Aorta (tissue), 5 donors: ENCODE data around the gene KLHL25. TPM values are rescaled to one million over a fixed set of nuclear protein-coding genes. Genes with fewer than 3 reads are reported as not detected.
"Not testable (repeated sequence)": the region's sequence is repeated elsewhere in the genome, so short reads cannot be mapped to it uniquely, and the experiment has no call there.

ENCODE experiments used
- ATAC-seq: fragments of 200-7000 bp; cut with Tn5 transposase; one replicate; pipeline ENCODE4 v1.9.1; 2022; ENCODE audit warnings: moderate library complexity; ENCODE audit not compliant: low FRiP score
- DNase-seq, 2 donors: peaks; one replicate each; pipeline ENCODE4 v3.0.0-alpha.2; 2020
- H3K27ac ChIP-seq, 2 donors: one replicate each; pipeline ENCODE4 v1.5.1; 2013; ENCODE audit warnings: low read length in 2 of 2, mild to moderate bottlenecking in 2 of 2, moderate library complexity in 2 of 2, control low read depth in 1 of 2, inconsistent platforms in 1 of 2, low read depth in 1 of 2
- H3K27me3 ChIP-seq, 2 donors: one replicate each; pipeline ENCODE4 v1.6.1; 2013; ENCODE audit warnings: control low read depth in 1 of 2, low read length in 1 of 2, mild to moderate bottlenecking in 1 of 2, moderate library complexity in 1 of 2; ENCODE audit not compliant: insufficient read depth in 2 of 2, control insufficient read depth in 1 of 2
- H3K36me3 ChIP-seq, 2 donors: one replicate each; pipeline ENCODE4 v1.6.1; 2013; ENCODE audit warnings: control low read depth in 1 of 2, low read length in 1 of 2, mild to moderate bottlenecking in 1 of 2; ENCODE audit not compliant: insufficient read depth in 2 of 2, control insufficient read depth in 1 of 2
- H3K4me1 ChIP-seq, 2 donors: one replicate each; pipeline ENCODE4 v1.6.1; 2013; ENCODE audit warnings: low read length in 2 of 2, control low read depth in 1 of 2, mild to moderate bottlenecking in 1 of 2, moderate library complexity in 1 of 2; ENCODE audit not compliant: insufficient read depth in 2 of 2, control insufficient read depth in 1 of 2
- H3K4me3 ChIP-seq, 2 donors: one replicate each; pipeline ENCODE4 v1.5.1; 2013; ENCODE audit warnings: low read length in 2 of 2, control low read depth in 1 of 2, mild to moderate bottlenecking in 1 of 2
- H3K9me3 ChIP-seq: one replicate; pipeline ENCODE4 v1.6.1; 2013; ENCODE audit warnings: mild to moderate bottlenecking, low read length; ENCODE audit not compliant: control insufficient read depth
- WGBS, 2 donors: extraction: QIAGEN DNeasy Blood & Tissue Kit; methylation state at CpG; one replicate each; pipeline ENCODE4 v1.1.7; 2013; 5-methylcytosine and 5-hydroxymethylcytosine counted together
- intact Hi-C, 2 donors: fragments of 100-400 bp; cut with DNase I; formaldehyde crosslinking; loops; one replicate each; pipeline versions ENCODE4 v1.14.2 to v1.15.0; 2022
- polyA plus RNA-seq, 2 donors: library from polyadenylated mRNA; stranded (reverse); fragments of 200-250 nt; gene quantifications; one replicate each; pipeline ENCODE4 v1.2.3, GENCODE V29; 2013
- total RNA-seq, 2 donors: library from RNA; stranded (reverse); fragmentation: NEBNext Ultra II Directional; extraction: Animal tissue kit (Norgen Biotek cat#: 25700); gene quantifications; one replicate each; pipeline ENCODE4 v1.2.1, GENCODE V29; 2021
- donor health status: healthy with polysubstance abuse.
- donor health status: Bipolar disorder and iron deficiency.
- donor health status: DM: no; HTN: no; CAD: no.
- donor health status: DM: no; HTN: no; CAD: no.
- donor health status: DM: yes; HTN: yes; CAD: no.

Gene KLHL25
- total and polyA plus RNA-seq, 4 donors: 1.8 to 9.2 (median 5.6) TPM

DNA sequence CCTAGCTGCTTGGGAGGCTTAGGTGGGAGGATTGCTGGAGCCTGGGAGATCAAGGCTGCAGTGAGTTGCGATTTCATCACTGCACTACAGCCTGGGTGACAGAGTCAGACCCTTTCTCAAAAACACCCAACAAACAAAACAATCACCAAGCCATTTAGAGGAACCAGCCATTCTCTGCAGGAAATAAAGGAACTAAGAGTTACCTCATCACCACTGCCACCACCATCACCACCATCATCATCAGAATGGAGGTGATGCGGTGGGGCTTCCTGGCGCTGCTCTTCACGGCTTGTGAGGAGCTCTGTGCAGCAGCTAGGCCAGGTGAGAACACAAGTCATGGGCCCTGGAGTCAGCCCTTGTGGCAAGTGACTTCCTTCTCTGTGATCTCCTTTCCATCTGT lies 37.7 kb upstream of the KLHL25 start:
- WGBS, 2 donors: 93% methylated on average over 4 of the region's 4 CpGs
- ATAC-seq: no peak
- no peaks in the 10 kb centered on the region for H3K4me1 ChIP-seq
- intact Hi-C loops: loop anchor here (5.0 to 10.0 kb wide), 4 partner anchors 100 to 535 kb away; no protein-coding TSS in a partner anchor
- H3K27me3 ChIP-seq: no peaks in the 10 kb centered on the region
- DNase-seq: no peak
- H3K4me3 ChIP-seq: no peak overlapping the region
- H3K9me3 ChIP-seq: no peaks in the 10 kb centered on the region
- no peaks in the 10 kb centered on the region for H3K36me3 ChIP-seq
- no peak overlapping the region for H3K27ac ChIP-seq

DNA sequence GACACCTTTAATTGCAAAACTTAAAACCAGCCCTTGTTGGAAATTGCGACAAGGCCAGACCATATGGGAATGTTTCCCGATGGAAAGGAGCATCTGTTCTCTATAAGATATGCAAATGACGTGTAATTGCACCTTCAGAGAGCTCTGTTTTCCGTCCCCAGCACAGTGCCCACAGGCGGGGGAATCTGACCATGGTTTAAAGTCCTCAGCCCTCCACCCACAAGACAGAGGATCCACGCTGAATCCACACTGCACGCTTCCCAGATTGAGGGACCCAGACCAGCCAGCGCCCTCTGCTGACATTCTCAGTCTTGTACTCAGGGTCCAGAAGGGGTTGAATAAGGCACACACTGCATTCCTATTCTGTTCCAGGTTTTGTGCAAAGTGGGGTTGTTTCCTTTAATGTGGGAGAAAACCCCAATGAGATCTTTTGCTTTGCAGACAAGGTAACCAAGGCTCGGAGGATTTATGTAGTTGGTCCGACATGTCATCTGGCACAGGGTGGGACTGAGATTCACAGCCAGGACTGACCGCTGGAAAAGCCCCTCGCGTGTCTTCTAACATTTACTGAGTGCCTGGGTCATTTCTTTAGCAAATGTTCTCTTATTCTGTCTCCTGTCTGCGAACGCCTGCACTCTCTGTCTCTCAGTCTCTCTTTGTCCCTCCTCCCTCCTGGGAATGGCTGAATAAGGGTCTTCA lies 36.8 kb upstream of the KLHL25 start:
- ATAC-seq: peak; percentile 85
- DNase-seq: peak; percentile 73 to 84
- Histone ChIP-seq H3K27ac (no peak overlapping the region), H3K27me3 (no peaks in the 10 kb centered on the region), H3K4me1 (no peaks in the 10 kb centered on the region), H3K36me3 (no peaks in the 10 kb centered on the region), H3K9me3 (no peaks in the 10 kb centered on the region), H3K4me3 (no peak overlapping the region)
- intact Hi-C loops: loop anchor here (2.0 to 10.0 kb wide), 5 partner anchors 99 to 534 kb away; no protein-coding TSS in a partner anchor
- 59 to 60% methylated on average over 15 of the region's 15 CpGs for WGBS, 2 donors

DNA sequence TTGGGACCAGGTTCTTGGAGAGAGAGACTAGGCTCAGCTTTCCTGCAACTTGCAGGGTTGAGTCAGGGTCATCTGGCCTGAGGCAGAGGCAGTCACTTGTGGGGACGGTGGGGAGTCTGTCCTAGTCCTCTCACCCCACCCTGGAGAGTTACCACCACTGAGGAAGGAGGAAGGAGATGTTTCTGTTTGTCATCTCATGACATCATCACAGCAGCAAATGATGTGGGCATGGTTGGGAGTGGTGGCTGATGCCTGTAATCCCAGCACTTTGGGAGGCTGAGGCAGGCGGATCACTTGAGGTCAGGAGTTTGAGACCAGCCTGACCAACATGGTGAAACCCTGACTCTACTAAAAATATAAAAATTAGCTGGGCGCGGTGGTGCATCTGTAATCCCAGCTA lies 35.0 kb upstream of the KLHL25 start:
- not testable (repeated sequence) for H3K27me3 ChIP-seq, H3K4me3 ChIP-seq, ATAC-seq, H3K9me3 ChIP-seq, H3K4me1 ChIP-seq, H3K27ac ChIP-seq, H3K36me3 ChIP-seq, DNase-seq
- WGBS, 2 donors: 95 to 96% methylated on average over 4 of the region's 4 CpGs
- intact Hi-C loops: loop anchor here (2.0 to 10.0 kb wide), 5 partner anchors 97 to 532 kb away; no protein-coding TSS in a partner anchor

DNA sequence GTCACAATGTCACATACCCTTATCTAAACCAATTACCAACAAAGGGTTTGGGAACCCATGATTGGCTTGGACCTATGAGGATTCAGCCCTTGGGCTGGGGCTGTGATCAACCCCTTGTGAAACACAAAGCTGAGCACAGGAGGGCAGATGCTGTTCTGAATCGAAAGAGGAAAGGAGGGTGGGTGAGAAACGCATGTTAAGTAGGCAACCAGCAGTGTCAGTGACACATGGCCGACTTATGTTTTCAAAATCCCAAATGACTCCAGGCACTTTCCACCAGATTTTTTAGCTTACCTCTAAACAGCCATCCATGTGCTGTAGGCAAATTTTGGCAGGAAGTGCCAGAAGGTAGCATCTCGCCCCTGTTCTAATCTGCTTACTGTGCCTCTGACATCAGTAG lies 34.1 kb upstream of the KLHL25 start:
- ATAC-seq: no peak
- Histone ChIP-seq H3K4me1 (no peaks in the 10 kb centered on the region), H3K36me3 (no peaks in the 10 kb centered on the region), H3K4me3 (no peak overlapping the region), H3K27me3 (no peaks in the 10 kb centered on the region), H3K27ac (no peak overlapping the region), H3K9me3 (no peaks in the 10 kb centered on the region)
- DNase-seq: no peak
- WGBS, 2 donors: 81 to 88% methylated on average over 4 of the region's 4 CpGs
- intact Hi-C loops: no loop called here

DNA sequence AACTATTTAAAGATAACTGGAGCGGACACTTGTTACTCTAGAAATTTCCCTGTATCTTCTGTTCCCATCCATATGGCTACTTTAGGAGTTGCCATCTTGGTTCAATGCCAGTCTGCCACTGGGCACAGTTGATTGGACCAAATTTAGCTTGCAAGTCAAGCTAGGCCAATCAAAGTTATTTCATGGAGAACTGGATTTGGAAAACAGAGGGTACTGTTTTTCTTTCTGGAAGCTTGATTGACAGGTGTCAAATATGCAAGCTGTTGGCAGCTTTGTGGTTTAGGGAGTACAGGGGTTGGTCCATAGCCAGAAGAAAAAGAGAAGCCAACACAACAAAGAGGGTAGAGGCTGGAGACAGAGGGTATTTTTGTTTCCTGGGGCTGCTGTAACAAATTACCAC lies 33.4 kb upstream of the KLHL25 start:
- 86 to 96% methylated on average over 1 of the region's 1 CpG for WGBS, 2 donors
- Histone ChIP-seq H3K4me1 (no peaks in the 10 kb centered on the region), H3K27ac (no peak overlapping the region), H3K27me3 (no peaks in the 10 kb centered on the region), H3K9me3 (no peaks in the 10 kb centered on the region), H3K36me3 (no peaks in the 10 kb centered on the region), H3K4me3 (no peak overlapping the region)
- intact Hi-C loops: no loop called here
- DNase-seq: no peak
- no peak for ATAC-seq

DNA sequence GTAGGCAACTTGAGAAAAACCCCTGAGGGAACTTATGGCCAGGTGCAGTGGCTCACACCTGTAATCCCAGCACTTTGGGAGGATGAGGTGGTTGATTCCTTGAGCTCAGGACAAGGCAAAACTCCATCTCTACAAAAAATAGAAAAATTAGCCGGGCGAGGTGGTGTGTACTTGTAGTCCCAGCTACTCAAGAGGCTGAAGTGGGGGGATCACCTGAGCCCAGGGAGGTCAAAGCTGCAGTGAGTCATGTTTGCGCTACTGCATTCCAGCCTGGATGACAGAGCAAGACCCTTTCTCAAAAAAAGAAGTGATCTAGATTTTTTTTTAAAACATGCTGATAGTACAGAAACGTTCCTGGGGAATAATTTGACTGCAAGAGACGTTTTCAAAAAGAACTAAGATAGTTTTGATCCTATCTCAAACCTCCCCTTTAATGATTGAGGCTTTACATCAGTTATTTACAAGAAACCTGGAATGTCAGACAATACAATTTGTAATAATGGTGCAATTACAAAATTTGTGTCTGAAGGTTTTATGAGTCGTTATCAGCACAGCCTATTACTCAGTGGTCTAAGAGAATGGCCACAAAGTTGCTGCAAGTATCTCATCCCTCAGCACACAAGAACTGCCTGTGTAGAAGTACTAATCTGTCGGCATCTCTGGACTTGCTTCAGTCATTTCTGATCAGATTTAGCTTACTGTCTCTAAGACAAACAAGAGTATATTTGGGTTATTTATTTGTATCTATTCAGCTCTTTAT lies 32.2 kb upstream of the KLHL25 start:
- ATAC-seq (no peak), DNase-seq (no peak)
- 77 to 81% methylated on average over 7 of the region's 7 CpGs for WGBS, 2 donors
- intact Hi-C loops: no loop called here
- H3K27ac ChIP-seq: no peak overlapping the region
- no peak overlapping the region for H3K4me3 ChIP-seq
- no peaks in the 10 kb centered on the region for H3K27me3 ChIP-seq
- no peaks in the 10 kb centered on the region for H3K36me3 ChIP-seq
- no peaks in the 10 kb centered on the region for H3K9me3 ChIP-seq
- no peaks in the 10 kb centered on the region for H3K4me1 ChIP-seq

DNA sequence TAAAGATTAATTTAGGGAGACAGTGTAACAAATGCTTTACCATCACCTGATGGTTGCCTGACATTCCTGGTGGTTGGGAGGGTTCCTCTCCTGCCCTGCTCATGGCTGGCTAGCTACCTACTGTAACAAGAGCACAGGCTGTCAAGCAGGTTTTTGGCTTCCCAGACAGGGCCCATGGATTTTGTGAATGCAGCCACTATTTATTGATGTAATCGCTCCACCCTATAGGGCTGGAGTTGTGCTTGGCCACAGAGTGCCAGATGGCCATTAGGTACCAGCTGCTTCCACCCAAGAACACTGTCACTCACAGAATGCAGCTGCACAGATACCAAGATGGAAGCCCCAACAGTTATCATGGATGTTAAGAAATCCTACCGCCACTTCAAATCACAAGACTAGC lies 31.0 kb upstream of the KLHL25 start:
- WGBS, 2 donors: 70 to 93% methylated on average over 2 of the region's 2 CpGs
- DNase-seq (no peak), ATAC-seq (no peak)
- Histone ChIP-seq H3K9me3 (no peaks in the 10 kb centered on the region), H3K36me3 (no peaks in the 10 kb centered on the region), H3K27ac (no peak overlapping the region), H3K4me1 (no peaks in the 10 kb centered on the region), H3K4me3 (no peak overlapping the region), H3K27me3 (no peaks in the 10 kb centered on the region)
- intact Hi-C loops: no loop called here

DNA sequence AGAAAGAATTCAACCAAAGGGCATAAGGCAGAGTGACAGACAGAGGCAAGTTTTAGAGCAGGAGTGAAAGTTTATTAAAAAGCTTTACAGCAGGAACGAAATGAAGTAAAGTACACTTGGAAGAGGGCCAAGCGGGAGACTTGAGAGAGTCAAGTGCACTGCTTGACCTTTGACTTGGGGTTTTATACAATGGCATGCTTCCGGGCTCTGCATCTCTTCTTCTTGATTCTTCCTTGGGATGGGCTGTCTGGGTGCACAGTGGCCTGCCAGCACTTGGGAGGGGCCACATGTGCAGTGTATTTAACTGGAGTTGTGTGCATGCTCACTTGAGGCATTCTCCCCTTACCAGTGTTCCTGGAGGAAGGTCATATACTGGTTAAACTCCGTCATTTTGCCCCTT lies 30.4 kb upstream of the KLHL25 start:
- Histone ChIP-seq H3K36me3 (no peaks in the 10 kb centered on the region), H3K4me1 (no peaks in the 10 kb centered on the region), H3K27ac (no peak overlapping the region), H3K27me3 (no peaks in the 10 kb centered on the region), H3K9me3 (no peaks in the 10 kb centered on the region), H3K4me3 (no peak overlapping the region)
- no peak for DNase-seq
- WGBS, 2 donors: 84 to 88% methylated on average over 4 of the region's 4 CpGs
- no peak for ATAC-seq
- intact Hi-C loops: no loop called here

DNA sequence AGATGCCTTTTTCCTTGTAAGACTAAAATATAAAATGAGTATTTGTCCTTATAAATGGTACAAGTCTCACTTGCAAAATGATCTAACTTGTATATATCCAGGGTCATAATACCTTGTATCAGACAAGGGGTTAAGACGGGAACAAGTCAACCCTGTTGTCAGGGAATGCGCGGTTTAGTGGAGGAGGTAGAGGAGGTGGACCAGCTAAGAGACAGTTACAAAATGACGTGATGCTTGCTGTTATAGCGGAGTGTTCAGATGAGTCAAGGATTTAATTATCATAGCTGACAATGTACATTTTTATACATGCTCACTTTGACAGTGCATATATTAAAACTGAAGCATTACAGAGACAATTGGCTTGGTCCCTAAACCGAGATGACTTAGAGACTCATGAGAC lies 26.8 kb upstream of the KLHL25 start:
- H3K9me3 ChIP-seq: no peaks in the 10 kb centered on the region
- no peak overlapping the region for H3K4me3 ChIP-seq
- intact Hi-C loops: no loop called here
- ATAC-seq (no peak), DNase-seq (no peak)
- no peaks in the 10 kb centered on the region for H3K36me3 ChIP-seq
- no peaks in the 10 kb centered on the region for H3K27me3 ChIP-seq
- WGBS, 2 donors: 82 to 88% methylated on average over 6 of the region's 6 CpGs
- H3K4me1 ChIP-seq: no peaks in the 10 kb centered on the region
- H3K27ac ChIP-seq: no peak overlapping the region
